HCT116 (cell line): ENCODE results near the gene GORASP1.

Experiments
- CBX3 ChIP-seq: IDR thresholded peaks from 2 replicates; pipeline ENCODE4 v1.6.1; 2012; ENCODE audit warnings: low read depth
- EZH2 ChIP-seq: fragments of 200-600 bp; sonication (generic); IDR thresholded peaks from 2 replicates; pipeline ENCODE4 v1.6.1; 2017; ENCODE audit warnings: antibody characterized with exemption, mixed run types
- JUND ChIP-seq: IDR thresholded peaks from 2 replicates; pipeline ENCODE4 v1.6.1; 2012
- POLR2A ChIP-seq: IDR thresholded peaks from 2 replicates; pipeline ENCODE4 v1.7.0; 2011; ENCODE audit warnings: borderline replicate concordance; ENCODE audit not compliant: insufficient read depth, insufficient read length; ENCODE audit errors: extremely low read depth
- POLR2AphosphoS5 ChIP-seq: IDR thresholded peaks from 2 replicates; pipeline ENCODE4 v1.6.1; 2011; ENCODE audit warnings: mild to moderate bottlenecking, low read depth, low read length, moderate library complexity
- SIN3A ChIP-seq: IDR thresholded peaks from 2 replicates; pipeline ENCODE4 v1.6.1; 2012; ENCODE audit warnings: low read depth
- SRF ChIP-seq: IDR thresholded peaks from 2 replicates; pipeline ENCODE4 v1.6.1; 2012; ENCODE audit warnings: low read depth
- YY1 ChIP-seq: IDR thresholded peaks from 2 replicates; pipeline ENCODE4 v1.6.1; 2011; ENCODE audit warnings: low read length, low read depth, moderate library complexity, mild to moderate bottlenecking; ENCODE audit not compliant: insufficient replicate concordance; ENCODE audit errors: extremely low read depth
- ZFX ChIP-seq: fragments of 450-650 bp; IDR thresholded peaks from 2 replicates; pipeline ENCODE4 v1.6.1; 2017
- TF ChIP-seq, protein P1 (sequence below), 3 experiments: fragments of 200-600 bp in 1 of 3; sonication (generic) in 1 of 3; IDR thresholded peaks in 2 of 3; conservative IDR thresholded peaks in 1 of 3; 2 replicates each; pipeline ENCODE4 v1.5.1; 2012 to 2017; ENCODE audit warnings: low read depth in 2 of 3, low read length in 2 of 3, antibody characterized with exemption in 1 of 3, borderline replicate concordance in 1 of 3, control low read depth in 1 of 3, mild to moderate bottlenecking in 1 of 3, mixed read lengths in 1 of 3, mixed run types in 1 of 3, moderate library complexity in 1 of 3; ENCODE audit not compliant: insufficient read depth in 1 of 3
- TF ChIP-seq, protein P2 (sequence below): IDR thresholded peaks from 2 replicates; pipeline ENCODE4 v1.6.1; 2012; ENCODE audit warnings: low read depth
- TF ChIP-seq, protein P3 (sequence below): IDR thresholded peaks from 2 replicates; pipeline ENCODE4 v1.6.1; 2012
- TF ChIP-seq, protein P4 (sequence below): IDR thresholded peaks from 2 replicates; pipeline ENCODE4 v1.6.1; 2012

DNA sequence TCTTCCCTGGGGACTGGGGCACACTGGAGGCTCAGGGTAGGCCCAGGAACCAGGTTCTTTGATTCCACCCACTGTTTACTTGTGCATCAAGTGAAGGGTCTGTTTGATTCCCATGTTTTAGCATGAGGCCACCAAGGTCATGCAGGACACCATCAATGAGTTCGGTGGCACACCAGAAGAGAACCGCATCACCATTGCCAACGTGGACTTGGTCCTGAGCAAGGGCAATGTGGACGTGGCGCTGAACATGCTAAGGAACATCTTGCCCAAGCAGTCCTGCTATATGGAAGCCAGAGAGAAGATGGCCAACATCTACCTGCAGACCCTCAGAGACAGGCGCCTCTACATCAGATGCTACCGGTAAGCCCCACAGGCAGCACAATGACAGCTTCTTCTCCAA is 21.5 kb upstream of the GORASP1 start:
- TF ChIP-seq, protein P1, sequence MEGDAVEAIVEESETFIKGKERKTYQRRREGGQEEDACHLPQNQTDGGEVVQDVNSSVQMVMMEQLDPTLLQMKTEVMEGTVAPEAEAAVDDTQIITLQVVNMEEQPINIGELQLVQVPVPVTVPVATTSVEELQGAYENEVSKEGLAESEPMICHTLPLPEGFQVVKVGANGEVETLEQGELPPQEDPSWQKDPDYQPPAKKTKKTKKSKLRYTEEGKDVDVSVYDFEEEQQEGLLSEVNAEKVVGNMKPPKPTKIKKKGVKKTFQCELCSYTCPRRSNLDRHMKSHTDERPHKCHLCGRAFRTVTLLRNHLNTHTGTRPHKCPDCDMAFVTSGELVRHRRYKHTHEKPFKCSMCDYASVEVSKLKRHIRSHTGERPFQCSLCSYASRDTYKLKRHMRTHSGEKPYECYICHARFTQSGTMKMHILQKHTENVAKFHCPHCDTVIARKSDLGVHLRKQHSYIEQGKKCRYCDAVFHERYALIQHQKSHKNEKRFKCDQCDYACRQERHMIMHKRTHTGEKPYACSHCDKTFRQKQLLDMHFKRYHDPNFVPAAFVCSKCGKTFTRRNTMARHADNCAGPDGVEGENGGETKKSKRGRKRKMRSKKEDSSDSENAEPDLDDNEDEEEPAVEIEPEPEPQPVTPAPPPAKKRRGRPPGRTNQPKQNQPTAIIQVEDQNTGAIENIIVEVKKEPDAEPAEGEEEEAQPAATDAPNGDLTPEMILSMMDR (IDR thresholded peaks at IDR 0.05 in 2 of 3, conservative IDR thresholded peaks at IDR 0.05 in 1 of 3; ENCODE audit: borderline replicate concordance in 1 of 3, insufficient read depth in 1 of 3, low read depth in 2 of 3, low read length in 2 of 3), result no peak
- TF ChIP-seq POLR2A (no peak), POLR2AphosphoS5 (no peak), EZH2 (no peak), SIN3A (no peak), CBX3 (no peak), YY1 (no peak), SRF (no peak), JUND (no peak), ZFX (no peak)
- TF ChIP-seq, protein P2, sequence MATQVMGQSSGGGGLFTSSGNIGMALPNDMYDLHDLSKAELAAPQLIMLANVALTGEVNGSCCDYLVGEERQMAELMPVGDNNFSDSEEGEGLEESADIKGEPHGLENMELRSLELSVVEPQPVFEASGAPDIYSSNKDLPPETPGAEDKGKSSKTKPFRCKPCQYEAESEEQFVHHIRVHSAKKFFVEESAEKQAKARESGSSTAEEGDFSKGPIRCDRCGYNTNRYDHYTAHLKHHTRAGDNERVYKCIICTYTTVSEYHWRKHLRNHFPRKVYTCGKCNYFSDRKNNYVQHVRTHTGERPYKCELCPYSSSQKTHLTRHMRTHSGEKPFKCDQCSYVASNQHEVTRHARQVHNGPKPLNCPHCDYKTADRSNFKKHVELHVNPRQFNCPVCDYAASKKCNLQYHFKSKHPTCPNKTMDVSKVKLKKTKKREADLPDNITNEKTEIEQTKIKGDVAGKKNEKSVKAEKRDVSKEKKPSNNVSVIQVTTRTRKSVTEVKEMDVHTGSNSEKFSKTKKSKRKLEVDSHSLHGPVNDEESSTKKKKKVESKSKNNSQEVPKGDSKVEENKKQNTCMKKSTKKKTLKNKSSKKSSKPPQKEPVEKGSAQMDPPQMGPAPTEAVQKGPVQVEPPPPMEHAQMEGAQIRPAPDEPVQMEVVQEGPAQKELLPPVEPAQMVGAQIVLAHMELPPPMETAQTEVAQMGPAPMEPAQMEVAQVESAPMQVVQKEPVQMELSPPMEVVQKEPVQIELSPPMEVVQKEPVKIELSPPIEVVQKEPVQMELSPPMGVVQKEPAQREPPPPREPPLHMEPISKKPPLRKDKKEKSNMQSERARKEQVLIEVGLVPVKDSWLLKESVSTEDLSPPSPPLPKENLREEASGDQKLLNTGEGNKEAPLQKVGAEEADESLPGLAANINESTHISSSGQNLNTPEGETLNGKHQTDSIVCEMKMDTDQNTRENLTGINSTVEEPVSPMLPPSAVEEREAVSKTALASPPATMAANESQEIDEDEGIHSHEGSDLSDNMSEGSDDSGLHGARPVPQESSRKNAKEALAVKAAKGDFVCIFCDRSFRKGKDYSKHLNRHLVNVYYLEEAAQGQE, result no peak
- TF ChIP-seq, protein P3, sequence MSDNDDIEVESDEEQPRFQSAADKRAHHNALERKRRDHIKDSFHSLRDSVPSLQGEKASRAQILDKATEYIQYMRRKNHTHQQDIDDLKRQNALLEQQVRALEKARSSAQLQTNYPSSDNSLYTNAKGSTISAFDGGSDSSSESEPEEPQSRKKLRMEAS, result no peak
- TF ChIP-seq, protein P4, sequence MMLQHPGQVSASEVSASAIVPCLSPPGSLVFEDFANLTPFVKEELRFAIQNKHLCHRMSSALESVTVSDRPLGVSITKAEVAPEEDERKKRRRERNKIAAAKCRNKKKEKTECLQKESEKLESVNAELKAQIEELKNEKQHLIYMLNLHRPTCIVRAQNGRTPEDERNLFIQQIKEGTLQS, result no peak
